Neuronal stem cell (in vitro differentiated cells): ENCODE data around the gene MZT2A.
"Not testable (repeated sequence)": the region's sequence is repeated elsewhere in the genome, so short reads cannot be mapped to it uniquely, and the experiment has no call there.

Experiments used
- DNase-seq: peaks from one replicate; pipeline ENCODE4 v3.0.0-alpha.2; 2013; ENCODE audit warnings: low spot score
- H2AFZ ChIP-seq: one replicate; pipeline ENCODE4 v1.6.1; 2013; ENCODE audit warnings: mild to moderate bottlenecking, low read length, inconsistent platforms
- H2AK5ac ChIP-seq: 2 replicates; pipeline ENCODE4 v1.6.1; 2013; ENCODE audit warnings: low read depth, mild to moderate bottlenecking, inconsistent platforms, low read length, moderate library complexity, mixed read lengths
- H2BK120ac ChIP-seq: 2 replicates; pipeline ENCODE4 v1.6.1; 2013; ENCODE audit warnings: low read depth, mild to moderate bottlenecking, inconsistent platforms, low read length, moderate library complexity, mixed read lengths
- H2BK12ac ChIP-seq: one replicate; pipeline ENCODE4 v1.6.1; 2013; ENCODE audit warnings: low read length, inconsistent platforms
- H2BK15ac ChIP-seq: 2 replicates; pipeline ENCODE4 v1.6.1; 2013; ENCODE audit warnings: mild to moderate bottlenecking, low read length, inconsistent platforms, mixed read lengths
- H2BK5ac ChIP-seq: one replicate; pipeline ENCODE4 v1.6.1; 2013; ENCODE audit warnings: inconsistent platforms, mild to moderate bottlenecking, low read length, moderate library complexity
- H3K14ac ChIP-seq: one replicate; pipeline ENCODE4 v1.6.1; 2013; ENCODE audit warnings: low read length, inconsistent platforms
- H3K18ac ChIP-seq: 2 replicates; pipeline ENCODE4 v1.6.1; 2013; ENCODE audit warnings: low read length, inconsistent platforms
- H3K23ac ChIP-seq: 2 replicates; pipeline ENCODE4 v1.6.1; 2013; ENCODE audit warnings: low read depth, mild to moderate bottlenecking, mixed read lengths, low read length, inconsistent platforms; ENCODE audit not compliant: poor library complexity
- H3K27ac ChIP-seq: replicated peaks from 3 replicates; pipeline ENCODE4 v1.5.1; 2013; ENCODE audit warnings: low read length, inconsistent platforms
- H3K27me3 ChIP-seq, 3 experiments: 2 replicates each; pipeline ENCODE4 v1.6.1; 2013; ENCODE audit warnings: low read length in 3 of 3, mild to moderate bottlenecking in 2 of 3, inconsistent platforms in 1 of 3, low read depth in 1 of 3, mixed read lengths in 1 of 3, moderate library complexity in 1 of 3; ENCODE audit not compliant: control insufficient read depth in 3 of 3, insufficient read depth in 3 of 3
- H3K36me3 ChIP-seq, 2 donors: replicated peaks in 1 of 2; 2 replicates each; pipeline ENCODE4 v1.6.1; 2013; ENCODE audit warnings: low read length in 2 of 2; ENCODE audit not compliant: control insufficient read depth in 2 of 2, insufficient read depth in 2 of 2
- H3K4ac ChIP-seq: 2 replicates; pipeline ENCODE4 v1.6.1; 2013; ENCODE audit warnings: inconsistent platforms, mild to moderate bottlenecking, low read length, moderate library complexity
- H3K4me1 ChIP-seq, 2 donors: 1 replicate in 1 of 2; 2 replicates in 1 of 2; pipeline ENCODE4 v1.6.1; 2013; ENCODE audit warnings: low read length in 2 of 2, low read depth in 1 of 2; ENCODE audit not compliant: control insufficient read depth in 2 of 2, insufficient read depth in 1 of 2
- H3K4me2 ChIP-seq: one replicate; pipeline ENCODE4 v1.6.1; 2013; ENCODE audit warnings: mild to moderate bottlenecking, low read length, inconsistent platforms; ENCODE audit not compliant: insufficient read depth, poor library complexity, severe bottlenecking
- H3K4me3 ChIP-seq, 2 donors: 2 replicates each; pipeline ENCODE4 v1.5.1; 2013; ENCODE audit warnings: low read length in 2 of 2, mild to moderate bottlenecking in 2 of 2, inconsistent platforms in 1 of 2, moderate library complexity in 1 of 2
- H3K79me1 ChIP-seq: one replicate; pipeline ENCODE4 v1.6.1; 2013; ENCODE audit warnings: low read depth, mild to moderate bottlenecking, inconsistent platforms, low read length, moderate library complexity
- H3K9ac ChIP-seq: one replicate; pipeline ENCODE4 v1.6.1; 2013; ENCODE audit warnings: mild to moderate bottlenecking, low read depth, low read length, inconsistent platforms; ENCODE audit not compliant: poor library complexity
- H3K9me3 ChIP-seq, 2 donors: replicated peaks in 1 of 2; 2 replicates each; pipeline versions ENCODE3 to v1.6.1; 2013; ENCODE audit warnings: low read length in 2 of 2, mild to moderate bottlenecking in 2 of 2, inconsistent platforms in 1 of 2, low read depth in 1 of 2, mixed read lengths in 1 of 2, moderate library complexity in 1 of 2; ENCODE audit not compliant: control insufficient read depth in 2 of 2, insufficient read depth in 1 of 2
- H4K8ac ChIP-seq: one replicate; pipeline ENCODE4 v1.6.1; 2013; ENCODE audit warnings: low read depth, mild to moderate bottlenecking, inconsistent platforms, low read length, moderate library complexity
- H4K91ac ChIP-seq: one replicate; pipeline ENCODE4 v1.6.1; 2013; ENCODE audit warnings: low read length, low read depth, mild to moderate bottlenecking, inconsistent platforms; ENCODE audit not compliant: poor library complexity
- WGBS, 2 donors: extraction: QIAGEN DNeasy Blood & Tissue Kit; methylation state at CpG; one replicate each; pipeline ENCODE4 v1.1.7; 2013; ENCODE audit warnings: missing lambda C conversion rate in 2 of 2, mixed read lengths in 1 of 2; ENCODE audit not compliant: insufficient read length in 2 of 2, insufficient replicate concordance in 1 of 2; ENCODE audit errors: extremely low coverage in 2 of 2; 5-methylcytosine and 5-hydroxymethylcytosine counted together

The MZT2A gene

DNA sequence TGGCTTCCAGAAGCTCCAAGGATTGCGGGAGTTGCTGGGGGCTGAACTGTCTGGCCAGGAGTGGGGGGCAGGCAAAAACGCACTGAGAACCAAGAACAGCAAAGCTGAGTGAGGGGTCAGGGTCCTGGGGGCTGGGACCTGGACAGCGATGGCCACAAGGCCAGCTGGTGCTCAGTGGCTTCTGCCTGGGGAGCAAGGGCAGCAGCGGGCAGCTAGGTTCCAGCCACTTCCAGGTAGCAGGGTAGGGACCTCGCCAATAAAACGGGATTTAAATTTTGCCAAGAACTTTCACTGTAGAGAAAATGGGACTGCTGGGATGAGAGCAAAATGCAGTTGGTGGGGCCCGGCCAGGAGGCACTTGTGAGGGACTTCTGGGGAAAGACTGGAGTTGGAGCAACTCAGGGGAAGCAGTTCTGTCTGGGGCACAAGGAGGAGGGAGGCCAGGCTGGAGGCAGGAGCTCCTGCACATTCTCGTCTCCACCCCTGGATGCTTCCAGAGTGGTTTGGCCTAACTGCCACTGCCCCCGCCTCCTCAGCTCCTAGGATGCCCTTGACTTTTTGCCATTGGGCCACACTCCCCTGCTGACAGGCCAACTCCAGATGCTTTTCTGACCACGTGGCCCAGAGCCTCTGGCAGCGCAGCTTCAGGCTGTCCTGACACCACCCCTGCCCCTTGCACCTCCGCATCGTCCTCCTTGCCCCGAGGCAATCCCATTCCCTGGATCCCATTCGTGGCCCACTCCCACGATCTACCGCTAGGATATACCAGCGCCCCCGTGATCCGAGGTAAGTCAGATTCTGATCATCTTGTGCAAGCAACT, 30.0 kb upstream of the MZT2A start:
- DNase-seq = no peak
- no CpG with 5 or more reads among the region's 20 CpGs for WGBS, 2 donors

DNA sequence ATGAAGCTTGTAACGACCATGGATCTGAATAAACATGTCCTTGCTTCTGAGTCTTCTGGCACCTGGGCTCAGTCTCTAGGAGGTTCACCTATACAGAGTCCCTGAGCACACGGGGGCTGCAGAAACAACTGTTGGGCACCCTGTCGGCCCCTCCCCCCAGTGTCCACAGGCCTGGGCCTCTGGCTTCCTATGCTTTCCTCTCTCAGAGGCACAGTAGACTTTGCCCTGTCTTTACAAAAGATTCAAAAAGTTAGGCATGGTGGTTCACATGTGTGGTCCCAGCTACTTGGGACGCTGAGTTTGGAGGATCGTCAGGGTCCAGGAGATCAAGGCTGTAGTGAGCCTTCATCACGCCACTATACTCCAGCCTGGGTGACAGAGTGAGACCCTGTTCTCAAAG, 29.3 kb upstream of the MZT2A start:
- peaks cover 9 to 30% of the 10 kb centered on the region in 2 donors for H3K36me3 ChIP-seq

More for the DNA sequence above, 30.0 kb upstream of the MZT2A start:
- Histone ChIP-seq H2AFZ (no peak overlapping the region), H3K4me3 (no peak overlapping the region), H2BK12ac (no peak overlapping the region), H3K4ac (no peak overlapping the region), H3K9ac (no peak overlapping the region), H3K14ac (no peak overlapping the region), H3K4me2 (no peak overlapping the region), H3K79me1 (peaks cover 2% of the 10 kb centered on the region), H4K8ac (no peak overlapping the region), H3K36me3 (peaks cover 9 to 27% of the 10 kb centered on the region in 2 donors), H3K23ac (no peak overlapping the region), H4K91ac (no peak overlapping the region), H2AK5ac (no peak overlapping the region), H3K27me3 (no peaks in the 10 kb centered on the region), H2BK5ac (peak overlapping the region; percentile 66), H3K9me3 (no peaks in the 10 kb centered on the region), H3K18ac (peak overlapping the region; percentile 17), H2BK120ac (no peak overlapping the region), H3K4me1 (no peaks in the 10 kb centered on the region), H2BK15ac (no peak overlapping the region), H3K27ac (no peak overlapping the region)

DNA sequence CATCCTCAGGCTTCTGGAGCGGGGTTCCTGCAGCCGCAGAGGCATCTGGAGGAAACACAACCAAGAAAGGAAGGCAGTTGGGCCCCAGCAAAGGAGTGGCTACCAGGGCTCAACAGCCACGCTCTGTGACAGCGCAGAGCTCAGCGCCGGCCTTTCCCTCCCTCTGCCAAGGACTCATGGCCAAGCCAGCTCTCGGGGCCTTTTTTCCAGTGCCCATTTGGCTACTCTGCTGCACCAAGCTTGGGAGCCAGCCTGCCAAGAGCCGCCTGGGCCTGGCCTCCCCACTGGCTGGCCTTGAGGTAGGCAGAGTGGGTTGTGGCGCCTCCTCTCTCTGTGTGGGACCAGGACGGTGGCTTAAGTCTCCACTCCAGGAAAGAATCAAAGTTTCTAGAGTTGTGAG, 28.3 kb upstream of the MZT2A start:
- Histone ChIP-seq H3K79me1 (peaks cover 2% of the 10 kb centered on the region), H2BK5ac (no peak overlapping the region), H2BK120ac (no peak overlapping the region), H4K8ac (no peak overlapping the region), H3K14ac (no peak overlapping the region), H3K4me2 (no peak overlapping the region), H3K4ac (no peak overlapping the region), H3K9ac (no peak overlapping the region), H3K27ac (no peak overlapping the region), H2BK15ac (no peak overlapping the region), H2AFZ (no peak overlapping the region), H2AK5ac (no peak overlapping the region), H3K4me1 (no peaks in the 10 kb centered on the region), H3K23ac (no peak overlapping the region), H3K18ac (no peak overlapping the region), H3K9me3 (no peaks in the 10 kb centered on the region), H2BK12ac (no peak overlapping the region), H3K4me3 (no peak overlapping the region), H3K36me3 (peaks cover 9 to 34% of the 10 kb centered on the region in 2 donors), H3K27me3 (no peaks in the 10 kb centered on the region), H4K91ac (no peak overlapping the region)
- WGBS, 2 donors = no CpG with 5 or more reads among the region's 10 CpGs
- no peak for DNase-seq

More for the DNA sequence above, 29.3 kb upstream of the MZT2A start:
- H2BK15ac ChIP-seq, H3K9ac ChIP-seq, H3K27ac ChIP-seq, H3K18ac ChIP-seq, H4K91ac ChIP-seq, H3K4me1 ChIP-seq, H4K8ac ChIP-seq, H3K4me3 ChIP-seq, H2BK5ac ChIP-seq, H3K4me2 ChIP-seq, H2AFZ ChIP-seq, H3K14ac ChIP-seq, DNase-seq, H3K4ac ChIP-seq, H3K23ac ChIP-seq, H2BK120ac ChIP-seq, H2AK5ac ChIP-seq, H3K27me3 ChIP-seq, H2BK12ac ChIP-seq, H3K9me3 ChIP-seq, H3K79me1 ChIP-seq: not testable (repeated sequence)
- WGBS, 2 donors = no CpG with 5 or more reads among the region's 6 CpGs

DNA sequence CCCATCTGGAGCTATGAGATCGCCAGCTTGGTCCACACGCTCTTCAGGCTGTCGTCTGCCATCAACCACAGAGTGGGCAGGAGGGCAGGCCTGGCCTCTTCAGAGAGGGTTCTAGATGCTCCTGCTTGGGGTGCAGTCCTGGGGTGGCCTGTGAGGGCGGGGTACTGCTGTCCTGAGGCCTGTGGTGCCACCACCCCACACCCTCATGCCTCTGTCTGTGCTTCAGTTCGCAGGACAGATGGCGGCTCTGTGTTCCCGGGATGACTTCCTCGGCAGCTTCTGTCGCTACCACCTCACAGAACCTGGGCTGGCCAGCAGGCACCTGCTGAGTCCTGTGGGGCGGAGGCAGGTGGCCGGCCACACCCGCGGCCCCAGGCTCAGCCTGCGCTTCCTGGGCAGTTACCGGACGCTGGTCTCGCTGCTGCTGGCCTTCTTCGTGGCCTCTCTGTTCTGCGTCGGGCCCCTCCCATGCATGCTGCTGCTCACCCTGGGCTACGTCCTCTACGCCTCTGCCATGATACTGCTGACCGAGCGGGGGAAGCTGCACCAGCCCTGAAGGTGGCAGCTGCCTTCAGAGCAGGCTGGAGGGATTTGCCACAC, 27.8 kb upstream of the MZT2A start:
- no CpG with 5 or more reads among the region's 24 CpGs for WGBS, 2 donors
- H3K36me3 ChIP-seq = peaks cover 9 to 34% of the 10 kb centered on the region in 2 donors
- H2BK5ac ChIP-seq, H2BK15ac ChIP-seq, H3K9me3 ChIP-seq, H4K8ac ChIP-seq, DNase-seq, H4K91ac ChIP-seq, H3K27ac ChIP-seq, H3K4me3 ChIP-seq, H3K79me1 ChIP-seq, H3K14ac ChIP-seq, H2AFZ ChIP-seq, H2AK5ac ChIP-seq, H3K4me2 ChIP-seq, H2BK12ac ChIP-seq, H3K23ac ChIP-seq, H3K18ac ChIP-seq, H3K4me1 ChIP-seq, H3K4ac ChIP-seq, H2BK120ac ChIP-seq, H3K27me3 ChIP-seq: not testable (repeated sequence)
- peak overlapping the region; percentile 60 for H3K9ac ChIP-seq
